PC-3 (cell line): ENCODE data around the gene NR2C2AP. TPM values are rescaled to one million over a fixed set of nuclear protein-coding genes. Genes with fewer than 3 reads are reported as not detected.
A peak's percentile ranks its signal among the peaks of the same experiment; 100 is the strongest.
"Not testable (repeated sequence)": the region's sequence is repeated elsewhere in the genome, so short reads cannot be mapped to it uniquely, and the experiment has no call there.

Experiments
- ATAC-seq: fragments of 200-7000 bp; cut with Tn5 transposase; 2 replicates; pipeline ENCODE4 v1.9.1; 2020; ENCODE audit warnings: mild to moderate bottlenecking, moderate library complexity
- BruUV-seq: library from RNA; stranded (reverse); fragments of 400-500 nt; replicated peaks from 2 replicates; lab custom pipeline; 2021; lab: Mats Ljungman, UMichigan
- CTCF ChIA-PET: fragments of 300-600 bp; sonication (Branson Sonifier 250); formaldehyde crosslinking; loops from one replicate; lab custom pipeline; 2022; ENCODE audit warnings: antibody characterized with exemption; lab: Charles Lee
- POLR2A ChIA-PET: fragments of 300-600 bp; sonication (Branson Sonifier 250); formaldehyde crosslinking; loops from one replicate; lab custom pipeline; 2022; ENCODE audit warnings: antibody characterized with exemption; ENCODE audit not compliant: unreplicated experiment; lab: Charles Lee
- DNase-seq: peaks from one replicate; pipeline ENCODE4 v3.0.0-alpha.2; 2015
- H2AFZ ChIP-seq: fragments of 300-600 bp; sonication (generic); 2 replicates; pipeline ENCODE4 v1.6.0; 2016; ENCODE audit warnings: antibody characterized with exemption, low read length
- H3F3A ChIP-seq: fragments of 300-600 bp; sonication (generic); one replicate; pipeline ENCODE4 v1.6.0; 2017; ENCODE audit warnings: antibody characterized with exemption, low read length, control low read depth, mild to moderate bottlenecking; ENCODE audit not compliant: unreplicated experiment
- H3K27ac ChIP-seq: fragments of 300-600 bp; sonication (generic); 2 replicates; pipeline ENCODE4 v1.5.1; 2016; ENCODE audit warnings: mild to moderate bottlenecking, low read length
- H3K27me3 ChIP-seq: fragments of 300-600 bp; sonication (generic); 2 replicates; pipeline ENCODE4 v1.6.1; 2016; ENCODE audit warnings: low read length, mixed read lengths
- H3K36me3 ChIP-seq: fragments of 300-600 bp; sonication (generic); 2 replicates; pipeline ENCODE4 v1.6.1; 2016; ENCODE audit warnings: low read depth, mixed run types, low read length, mixed read lengths
- H3K4me1 ChIP-seq: fragments of 300-600 bp; sonication (generic); 2 replicates; pipeline ENCODE4 v1.5.1; 2016; ENCODE audit warnings: low read length; ENCODE audit not compliant: insufficient read depth
- H3K4me2 ChIP-seq: fragments of 300-600 bp; sonication (generic); 2 replicates; pipeline ENCODE4 v1.6.0; 2016; ENCODE audit warnings: low read length
- H3K4me3 ChIP-seq: fragments of 300-600 bp; sonication (generic); 2 replicates; pipeline ENCODE4 v1.5.1; 2016; ENCODE audit warnings: mild to moderate bottlenecking, low read length, mixed read lengths
- H3K79me2 ChIP-seq: fragments of 300-600 bp; sonication (generic); 2 replicates; pipeline ENCODE4 v1.6.1; 2017; ENCODE audit warnings: low read length, mixed read lengths
- H3K9ac ChIP-seq: fragments of 300-600 bp; sonication (generic); 2 replicates; pipeline ENCODE4 v1.6.0; 2016; ENCODE audit warnings: mild to moderate bottlenecking, low read length
- H3K9me2 ChIP-seq: fragments of 300-600 bp; sonication (generic); replicated peaks from 2 replicates; pipeline ENCODE4 v1.6.1; 2016; ENCODE audit warnings: mixed run types, low read length, mixed read lengths
- H3K9me3 ChIP-seq: fragments of 300-600 bp; sonication (generic); 2 replicates; pipeline ENCODE4 v1.6.1; 2016; ENCODE audit warnings: low read length, mixed read lengths
- H4K20me1 ChIP-seq: fragments of 300-600 bp; sonication (generic); 2 replicates; pipeline ENCODE4 v1.6.1; 2016; ENCODE audit warnings: low read length, mixed read lengths
- CTCF ChIP-seq: fragments of 300-600 bp; sonication (generic); conservative IDR thresholded peaks from 2 replicates; pipeline ENCODE4 v1.5.1; 2017; ENCODE audit warnings: antibody characterized with exemption, low read depth, mild to moderate bottlenecking, low read length
- EZH2 ChIP-seq: fragments of 300-600 bp; sonication (generic); IDR thresholded peaks from one replicate; pipeline ENCODE4 v1.6.1; 2017; ENCODE audit warnings: antibody characterized with exemption, mild to moderate bottlenecking, low read length; ENCODE audit not compliant: unreplicated experiment
- EZH2phosphoT487 ChIP-seq: fragments of 300-600 bp; sonication (generic); IDR thresholded peaks from 2 replicates; pipeline ENCODE4 v1.6.1; 2018; ENCODE audit warnings: mild to moderate bottlenecking, antibody characterized with exemption, low read length, borderline replicate concordance
- intact Hi-C: fragments of 100-400 bp; cut with micrococcal nuclease; formaldehyde crosslinking; loops from 2 replicates; pipeline ENCODE4 v1.9.0; 2023
- total RNA-seq: library from RNA; depleted of rRNA; stranded (reverse); fragments of >200 nt; gene quantifications from 2 replicates; pipeline ENCODE4 v1.2.3, GENCODE V29; 2014

NR2C2AP gene
- total RNA-seq, 1 experiment from 2014 or later = 39.3 TPM

- H3K4me1 ChIP-seq = no peaks in the 10 kb centered on the region; the same call in 1 of the 2 replicates
- H3K9me3 ChIP-seq = no peaks in the 10 kb centered on the region
- H2AFZ ChIP-seq = peak overlapping the region; percentile 71
- no peak overlapping the region for H3K27ac ChIP-seq
- H3F3A ChIP-seq = no peaks in the 10 kb centered on the region
- H3K4me3 ChIP-seq = peak overlapping the region; percentile 52; the same call in 1 of the 2 replicates
- no TSS peak for BruUV-seq
- DNase-seq (no peak), ATAC-seq (no peak)
- no peak overlapping the region for H3K9ac ChIP-seq
- no peaks in the 10 kb centered on the region for H4K20me1 ChIP-seq
- H3K9me2 ChIP-seq = no peaks in the 10 kb centered on the region
- POLR2A ChIA-PET = no interaction called here
- peak overlapping the region; percentile 75 for H3K4me2 ChIP-seq
- TF ChIP-seq EZH2phosphoT487 (no peak), EZH2 (no peak), CTCF (no peak)
- CTCF ChIA-PET = no interaction called here
- intact Hi-C loops = no loop called here
- no peaks in the 10 kb centered on the region for H3K36me3 ChIP-seq
- H3K27me3 ChIP-seq = 0 out of 2 replicates have a peak, but pooled peaks cover 4% of the 10 kb centered on the region
- H3K79me2 ChIP-seq = no peaks in the 10 kb centered on the region
Measured at GRCh38 chr19:19224150-19224851, 21.1 kb upstream of the NR2C2AP start.

GRCh38 chr19:19223636-19224035 lies 20.4 kb upstream of the NR2C2AP start:
- no peak overlapping the region for H3K27ac ChIP-seq
- ATAC-seq (no peak), DNase-seq (no peak)
- no peak overlapping the region for H3K9ac ChIP-seq
- no peak overlapping the region for H3K4me3 ChIP-seq
- H3K27me3 ChIP-seq = 0 out of 2 replicates have a peak, but pooled peaks cover 4% of the 10 kb centered on the region
- no peaks in the 10 kb centered on the region for H3F3A ChIP-seq
- ChIA-PET CTCF (no interaction called here), POLR2A (no interaction called here)
- H3K9me2 ChIP-seq = no peaks in the 10 kb centered on the region
- H2AFZ ChIP-seq = no peak overlapping the region
- H3K9me3 ChIP-seq = no peaks in the 10 kb centered on the region
- no peak overlapping the region for H3K4me2 ChIP-seq
- BruUV-seq = no TSS peak
- H4K20me1 ChIP-seq = no peaks in the 10 kb centered on the region
- TF ChIP-seq EZH2 (no peak), EZH2phosphoT487 (no peak), CTCF (no peak)
- no peaks in the 10 kb centered on the region; the same call in 1 of the 2 replicates for H3K4me1 ChIP-seq
- H3K36me3 ChIP-seq = no peaks in the 10 kb centered on the region
- no peaks in the 10 kb centered on the region for H3K79me2 ChIP-seq
- intact Hi-C loops = no loop called here

- DNase-seq (no peak), ATAC-seq (no peak)
- no peaks in the 10 kb centered on the region for H3K36me3 ChIP-seq
- no peak overlapping the region for H2AFZ ChIP-seq
- no peaks in the 10 kb centered on the region for H4K20me1 ChIP-seq
- POLR2A ChIA-PET = no interaction called here
- no peaks in the 10 kb centered on the region for H3K79me2 ChIP-seq
- H3K27me3 ChIP-seq = 0 out of 2 replicates have a peak, but pooled peaks cover 4% of the 10 kb centered on the region
- intact Hi-C loops = no loop called here
- H3K4me1 ChIP-seq = no peaks in the 10 kb centered on the region; the same call in 1 of the 2 replicates
- no peaks in the 10 kb centered on the region for H3K9me2 ChIP-seq
- no peaks in the 10 kb centered on the region for H3K9me3 ChIP-seq
- CTCF ChIA-PET = interaction anchor here (0.6 kb wide), 1 partner anchor 268 kb away, joined by 3 read pairs; no protein-coding TSS in a partner anchor
- H3K9ac ChIP-seq = no peak overlapping the region
- no peak overlapping the region for H3K27ac ChIP-seq
- TF ChIP-seq EZH2 = no peak
- TF ChIP-seq EZH2phosphoT487 = no peak
- no peak for TF ChIP-seq CTCF
- no TSS peak for BruUV-seq
- H3F3A ChIP-seq = no peaks in the 10 kb centered on the region
- no peak overlapping the region for H3K4me3 ChIP-seq
- no peak overlapping the region for H3K4me2 ChIP-seq
Measured at GRCh38 chr19:19223060-19223459, 19.8 kb upstream of the NR2C2AP start.

GRCh38 chr19:19221000-19221399 lies 17.8 kb upstream of the NR2C2AP start:
- H3F3A ChIP-seq, H3K4me2 ChIP-seq, H3K4me1 ChIP-seq, POLR2A ChIA-PET, intact Hi-C loops, H3K36me3 ChIP-seq, DNase-seq, ATAC-seq, H4K20me1 ChIP-seq, H3K4me3 ChIP-seq, H3K9me2 ChIP-seq, H3K27me3 ChIP-seq, CTCF ChIA-PET, H3K9me3 ChIP-seq, H3K27ac ChIP-seq, H3K9ac ChIP-seq, H3K79me2 ChIP-seq, BruUV-seq, H2AFZ ChIP-seq: not testable (repeated sequence)
